Measurements from ENCODE around the gene HMX1.

HMX1 gene

DNA sequence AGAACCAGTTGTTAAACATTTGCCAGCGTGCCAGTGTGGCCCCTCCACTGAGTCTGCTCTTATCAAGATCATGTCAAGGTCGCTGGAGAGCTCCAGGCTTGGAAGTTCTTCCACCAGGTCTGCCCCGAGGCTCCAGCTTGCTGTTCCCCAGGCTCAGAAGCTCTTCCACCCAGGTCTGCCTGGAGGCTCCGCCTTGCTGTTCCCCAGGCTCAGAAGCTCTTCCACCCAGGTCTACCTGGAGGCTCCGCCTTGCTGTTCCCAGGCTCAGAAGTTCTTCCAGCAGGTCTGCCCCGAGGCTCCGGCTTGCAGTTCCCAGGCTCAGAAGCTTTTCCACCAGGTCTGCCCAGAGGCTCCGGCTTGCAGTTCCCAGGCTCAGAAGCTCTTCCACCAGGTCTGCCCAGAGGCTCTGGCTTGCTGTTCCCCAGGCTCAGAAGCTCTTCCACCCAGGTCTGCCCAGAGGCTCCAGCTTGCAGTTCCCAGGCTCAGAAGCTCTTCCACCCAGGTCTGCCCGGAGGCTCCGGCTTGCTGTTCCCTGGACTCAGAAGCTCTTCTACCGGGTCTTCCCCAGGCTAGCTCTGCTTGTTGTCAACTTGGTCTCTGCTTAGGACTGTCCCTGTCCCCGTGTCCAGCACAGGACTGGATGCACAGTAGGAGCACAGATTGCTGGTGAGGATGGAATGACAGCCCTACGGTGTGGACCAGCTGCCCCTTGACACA is 54.4 kb downstream of the HMX1 start:
- DNase-seq, result no peak

Measured in NCI-H1694 (cell line).